Suprapubic skin (tissue), 4 donors: ENCODE results near the gene LMX1A. TPM values are rescaled to one million over a fixed set of nuclear protein-coding genes. Genes with fewer than 3 reads are reported as not detected.

Source experiments
- DNase-seq, 2 donors: peaks; one replicate each; pipeline ENCODE4 v3.0.0-alpha.2; 2019; ENCODE audit warnings: low spot score in 2 of 2
- H3K27ac ChIP-seq: fragments of 200-600 bp; sonication (generic); one replicate; pipeline ENCODE4 v1.5.1; 2019
- H3K27me3 ChIP-seq: fragments of 200-600 bp; sonication (generic); one replicate; pipeline ENCODE4 v1.5.1; 2019
- H3K36me3 ChIP-seq: fragments of 200-600 bp; sonication (generic); one replicate; pipeline ENCODE4 v1.5.1; 2019
- H3K4me1 ChIP-seq: fragments of 200-600 bp; sonication (generic); one replicate; pipeline ENCODE4 v1.5.1; 2019
- H3K4me3 ChIP-seq: fragments of 200-600 bp; sonication (generic); one replicate; pipeline ENCODE4 v1.5.1; 2019; ENCODE audit warnings: mild to moderate bottlenecking
- H3K9me3 ChIP-seq: fragments of 200-600 bp; sonication (generic); one replicate; pipeline ENCODE4 v1.5.1; 2019
- CTCF ChIP-seq, 2 donors: fragments of 200-600 bp in 1 of 2; fragments of 450-650 bp in 1 of 2; sonication (generic) in 1 of 2; IDR thresholded peaks; one replicate each; pipeline ENCODE4 v1.5.1; 2016 to 2019; ENCODE audit warnings: antibody characterized with exemption in 2 of 2, mild to moderate bottlenecking in 1 of 2, moderate library complexity in 1 of 2
- EP300 ChIP-seq: sonication (generic); formaldehyde crosslinking; IDR thresholded peaks from one replicate; pipeline ENCODE4 v1.6.1; 2017; ENCODE audit warnings: antibody characterized with exemption
- POLR2A ChIP-seq, 2 donors: fragments of 450-650 bp; IDR thresholded peaks; one replicate each; pipeline ENCODE4 v1.6.1; 2017; ENCODE audit warnings: antibody characterized with exemption in 2 of 2, mild to moderate bottlenecking in 2 of 2, moderate library complexity in 2 of 2
- POLR2AphosphoS5 ChIP-seq, 3 donors: sonication (generic); formaldehyde crosslinking; IDR thresholded peaks; one replicate each; pipeline ENCODE4 v1.6.1; 2017; ENCODE audit warnings: antibody characterized with exemption in 3 of 3
- WGBS: methylation state at CpG from one replicate; pipeline ENCODE4 v1.1.5; 2018; 5-methylcytosine and 5-hydroxymethylcytosine counted together
- total RNA-seq, 4 donors: library from RNA; depleted of rRNA; stranded (reverse); fragments of >200 nt; gene quantifications; one replicate each; pipeline ENCODE4 v1.1.0, GENCODE V29; 2016

LMX1A gene
- total RNA-seq, 4 donors from 2014 or later = 0.44 TPM; not detected in 3

- no peak overlapping the region for H3K4me3 ChIP-seq
- WGBS = 69% methylated on average over 2 of the region's 2 CpGs
Observed at GRCh38 chr1:165189011-165189410, 167.5 kb downstream of the LMX1A start.

GRCh38 chr1:165187031-165188009, 169.2 kb downstream of the LMX1A start:
- no peak for DNase-seq
- Histone ChIP-seq H3K27me3 (no peaks in the 10 kb centered on the region), H3K4me1 (no peaks in the 10 kb centered on the region), H3K4me3 (no peak overlapping the region), H3K9me3 (no peaks in the 10 kb centered on the region), H3K36me3 (no peaks in the 10 kb centered on the region), H3K27ac (no peak overlapping the region)
- 33% methylated on average over 3 of the region's 3 CpGs for WGBS
- no peak for TF ChIP-seq POLR2AphosphoS5 (IDR thresholded peaks at IDR 0.05)
- no peak for TF ChIP-seq EP300
- no peak for TF ChIP-seq POLR2A (IDR thresholded peaks at IDR 0.05)
- no peak for TF ChIP-seq CTCF (IDR thresholded peaks at IDR 0.05)

More at GRCh38 chr1:165189011-165189410, 167.5 kb downstream of the LMX1A start:
- Histone ChIP-seq H3K27ac (no peak overlapping the region), H3K9me3 (no peaks in the 10 kb centered on the region), H3K4me1 (no peaks in the 10 kb centered on the region), H3K27me3 (no peaks in the 10 kb centered on the region), H3K36me3 (no peaks in the 10 kb centered on the region)
- DNase-seq = no peak
- TF ChIP-seq POLR2AphosphoS5 (IDR thresholded peaks at IDR 0.05) (no peak), EP300 (no peak), POLR2A (IDR thresholded peaks at IDR 0.05) (no peak), CTCF (IDR thresholded peaks at IDR 0.05) (no peak)

DNA sequence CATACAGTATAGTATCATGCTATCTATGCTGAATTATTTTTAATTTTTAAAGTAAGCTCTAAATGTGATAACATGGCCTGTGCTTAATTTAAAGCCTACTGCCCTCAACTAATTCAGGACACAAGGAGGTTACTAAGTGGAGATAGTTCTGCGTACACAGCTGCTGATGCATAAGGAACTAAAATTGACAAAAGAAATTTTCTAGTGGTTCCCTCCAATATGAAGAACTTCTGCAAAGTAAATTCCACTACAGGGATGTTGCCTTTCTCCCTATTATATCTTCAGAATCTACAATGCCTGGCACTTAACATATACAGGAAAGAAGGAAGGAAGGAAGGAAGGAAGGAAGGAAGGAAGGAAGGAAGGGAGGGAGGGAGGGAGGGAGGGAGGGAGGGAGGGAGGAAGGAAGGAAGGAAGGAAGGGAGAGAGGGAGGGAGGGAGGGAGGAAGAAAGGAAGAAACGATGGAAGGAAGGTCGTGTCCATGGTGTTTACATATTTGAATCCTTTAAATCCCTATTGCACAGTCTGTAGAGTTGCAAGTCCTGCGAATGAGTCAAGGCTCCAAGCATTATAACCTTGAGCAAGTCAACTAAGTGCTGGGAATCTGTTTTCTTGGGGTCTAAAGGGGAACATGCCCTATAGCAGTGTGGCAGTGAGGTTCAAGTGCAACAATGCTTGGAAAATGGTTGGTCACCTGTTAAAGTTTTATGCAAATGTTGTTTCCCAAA, 171.2 kb downstream of the LMX1A start:
- WGBS = 73% methylated on average over 4 of the region's 4 CpGs
- H3K4me3 ChIP-seq = no peak overlapping the region
- TF ChIP-seq POLR2A (IDR thresholded peaks at IDR 0.05) (no peak), POLR2AphosphoS5 (IDR thresholded peaks at IDR 0.05) (no peak), CTCF (IDR thresholded peaks at IDR 0.05) (no peak), EP300 (no peak)

DNA sequence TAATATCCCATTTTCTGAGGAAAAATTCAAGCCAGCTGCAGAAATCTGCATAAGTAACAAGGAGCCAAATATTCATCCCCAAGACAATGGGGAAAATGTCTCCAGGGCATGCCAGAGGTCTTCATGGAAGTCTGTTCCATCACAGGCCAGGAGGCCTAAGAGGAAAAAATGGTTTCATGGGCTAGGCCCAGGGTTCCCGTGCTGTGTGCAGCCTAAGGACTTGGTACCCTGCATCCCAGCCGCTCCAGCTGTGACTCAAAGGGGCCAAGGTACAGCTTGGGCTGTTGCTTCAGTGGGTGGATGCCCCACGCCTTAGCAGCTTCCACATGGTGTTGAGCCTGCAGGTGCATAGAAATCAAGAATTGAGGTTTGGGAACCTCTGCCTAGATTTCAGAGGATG, 173.5 kb downstream of the LMX1A start:
- H3K9me3 ChIP-seq = no peaks in the 10 kb centered on the region
- DNase-seq = no peak
- TF ChIP-seq CTCF (IDR thresholded peaks at IDR 0.05) (no peak), POLR2AphosphoS5 (IDR thresholded peaks at IDR 0.05) (no peak)
- 82% methylated on average over 3 of the region's 3 CpGs for WGBS
- no peak overlapping the region for H3K27ac ChIP-seq
- H3K36me3 ChIP-seq = no peaks in the 10 kb centered on the region
- no peak overlapping the region for H3K4me3 ChIP-seq
- no peaks in the 10 kb centered on the region for H3K27me3 ChIP-seq
- H3K4me1 ChIP-seq = no peaks in the 10 kb centered on the region

More for the DNA sequence above, 171.2 kb downstream of the LMX1A start:
- Histone ChIP-seq H3K27me3 (no peaks in the 10 kb centered on the region), H3K36me3 (no peaks in the 10 kb centered on the region), H3K4me1 (no peaks in the 10 kb centered on the region), H3K27ac (no peak overlapping the region), H3K9me3 (no peaks in the 10 kb centered on the region)
- no peak for DNase-seq

- H3K9me3 ChIP-seq = no peaks in the 10 kb centered on the region
- TF ChIP-seq CTCF (IDR thresholded peaks at IDR 0.05) = no peak
- no peak for TF ChIP-seq POLR2A (IDR thresholded peaks at IDR 0.05)
- no peak for TF ChIP-seq POLR2AphosphoS5 (IDR thresholded peaks at IDR 0.05)
- TF ChIP-seq EP300 = no peak
- no peak overlapping the region for H3K27ac ChIP-seq
- no peaks in the 10 kb centered on the region for H3K27me3 ChIP-seq
- WGBS = 74% methylated on average over 6 of the region's 6 CpGs
- no peak for DNase-seq
- no peaks in the 10 kb centered on the region for H3K4me1 ChIP-seq
- no peaks in the 10 kb centered on the region for H3K36me3 ChIP-seq
- H3K4me3 ChIP-seq = no peak overlapping the region
Observed at GRCh38 chr1:165179306-165179705, 177.2 kb downstream of the LMX1A start.
